Measurements from ENCODE around the gene LAIR2. TPM values are rescaled to one million over a fixed set of nuclear protein-coding genes. Genes with fewer than 3 reads are reported as not detected.
A peak's percentile ranks its signal among the peaks of the same experiment; 100 is the strongest.
"Not testable (repeated sequence)": the region's sequence is repeated elsewhere in the genome, so short reads cannot be mapped to it uniquely, and the experiment has no call there.

The LAIR2 gene
- total RNA-seq, 1 donor from 2014 or later, result not detected

DNA sequence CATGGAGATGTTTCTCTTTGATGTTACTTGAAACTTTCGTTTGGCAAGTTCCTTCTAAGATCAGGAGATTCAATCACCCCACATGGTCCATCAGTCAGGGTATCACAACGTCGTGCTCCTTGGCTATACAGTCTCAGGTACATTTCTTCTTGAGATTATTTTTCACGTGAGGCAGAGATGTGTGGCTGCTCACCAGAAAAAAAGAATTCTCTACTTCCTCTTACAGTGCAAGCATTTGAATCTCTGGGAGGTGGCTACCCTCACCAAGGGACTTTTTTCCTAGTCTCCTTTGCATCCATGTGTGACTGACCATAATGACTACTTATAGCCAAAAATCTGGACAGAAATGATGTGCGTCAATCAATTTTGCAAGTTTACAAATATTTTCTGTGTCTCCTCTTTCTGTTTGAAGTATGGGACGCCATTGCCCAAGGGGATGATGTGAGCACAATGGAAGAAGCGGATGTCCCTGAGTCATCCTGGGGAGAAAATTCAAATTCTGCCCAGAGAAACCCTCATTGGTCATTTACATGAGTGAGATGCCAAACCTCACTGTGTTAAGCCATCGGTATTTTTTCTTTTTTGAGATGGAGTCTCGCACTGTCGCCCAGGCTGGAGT, 8.6 kb upstream of the LAIR2 start:
- DNase-seq, result no peak

DNA sequence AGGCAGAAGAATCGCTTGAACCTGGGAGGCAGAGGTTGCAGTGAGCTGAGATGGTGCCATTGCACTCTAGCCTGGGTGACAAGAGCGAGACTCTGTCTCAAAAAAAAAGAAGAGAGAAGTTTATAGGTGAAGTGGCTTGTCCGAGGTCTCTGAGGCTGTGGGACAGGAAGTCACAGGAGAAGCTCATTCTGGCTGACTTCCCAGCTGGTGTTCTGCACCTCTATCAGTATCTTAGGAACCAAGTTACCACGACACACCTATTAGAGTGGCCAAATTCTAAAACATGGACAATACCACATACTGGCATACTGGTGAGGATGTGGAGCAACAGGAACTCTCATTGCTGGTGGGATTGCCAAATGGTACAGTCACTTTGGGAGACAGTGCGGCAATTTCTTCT, 7.3 kb upstream of the LAIR2 start:
- DNase-seq, result not testable (repeated sequence)

DNA sequence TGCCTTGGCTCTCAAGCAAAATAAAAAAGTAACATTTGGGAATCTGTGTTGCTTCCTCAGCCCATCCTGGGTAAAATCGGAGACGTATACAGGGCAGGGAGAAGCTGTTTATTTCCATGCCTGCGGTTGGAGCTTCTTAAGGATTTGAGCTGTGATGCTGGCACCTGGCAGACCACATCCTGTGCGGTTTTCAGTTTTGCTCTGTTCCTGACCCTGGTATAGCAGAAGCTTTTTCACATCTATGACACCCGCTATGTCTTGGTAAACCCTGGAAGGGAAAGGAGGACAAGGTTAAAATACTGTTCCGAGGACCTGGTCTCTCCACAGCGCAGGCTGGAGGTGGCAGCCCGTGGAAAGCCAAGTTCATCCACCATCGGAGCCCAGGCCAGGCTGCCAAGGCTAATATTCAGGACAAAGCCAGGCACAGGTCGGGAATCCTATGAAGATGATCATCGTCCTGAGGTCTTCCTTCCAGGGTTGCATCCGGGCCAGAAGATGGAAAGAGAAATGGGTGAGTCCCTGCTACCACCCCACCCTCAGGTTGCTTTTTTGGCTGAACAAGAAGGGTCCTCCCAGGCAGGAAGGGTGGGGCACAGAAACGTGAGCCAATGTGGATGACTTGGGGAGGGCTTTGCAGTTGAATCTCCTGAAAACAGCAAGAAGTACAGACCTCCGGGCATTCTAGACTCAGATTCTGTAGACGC, 4.7 kb upstream of the LAIR2 start:
- not testable (repeated sequence) for DNase-seq

DNA sequence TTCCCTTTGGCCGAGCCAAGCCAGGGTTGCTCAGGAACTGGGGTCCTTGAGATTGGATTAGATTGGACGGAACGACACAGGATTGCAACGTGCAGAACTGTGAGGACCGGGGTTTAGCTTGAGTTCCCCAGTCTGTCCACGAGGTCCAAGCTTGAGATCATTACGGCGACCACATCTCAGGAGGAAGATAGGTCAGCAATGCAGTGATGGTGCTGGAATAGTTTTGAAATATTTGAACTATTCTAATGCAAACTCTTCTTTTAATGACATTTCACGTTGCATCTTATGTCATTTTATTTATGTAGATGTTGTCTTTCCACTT, 4.2 kb upstream of the LAIR2 start:
- DNase-seq, result not testable (repeated sequence)

DNA sequence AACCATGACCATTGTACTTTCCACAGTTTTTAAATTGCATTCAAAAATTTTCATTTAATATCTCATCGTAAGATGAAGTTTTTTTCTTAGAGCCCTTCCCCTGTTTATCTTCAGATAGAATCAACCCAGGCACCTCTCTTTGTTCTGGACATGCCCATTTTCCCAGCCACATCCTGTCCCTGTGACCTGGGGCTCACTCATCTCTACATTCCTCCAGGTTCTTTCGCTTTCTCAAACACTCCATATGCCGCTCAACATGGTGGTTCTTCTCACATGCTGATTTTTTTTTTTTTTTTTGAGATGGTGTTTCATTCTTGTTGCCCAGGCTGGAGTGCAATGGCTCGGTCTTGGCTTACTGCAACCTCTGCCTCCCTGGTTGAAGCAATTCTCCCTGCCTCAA, 2.9 kb downstream of the LAIR2 start:
- DNase-seq, result not testable (repeated sequence)

DNA sequence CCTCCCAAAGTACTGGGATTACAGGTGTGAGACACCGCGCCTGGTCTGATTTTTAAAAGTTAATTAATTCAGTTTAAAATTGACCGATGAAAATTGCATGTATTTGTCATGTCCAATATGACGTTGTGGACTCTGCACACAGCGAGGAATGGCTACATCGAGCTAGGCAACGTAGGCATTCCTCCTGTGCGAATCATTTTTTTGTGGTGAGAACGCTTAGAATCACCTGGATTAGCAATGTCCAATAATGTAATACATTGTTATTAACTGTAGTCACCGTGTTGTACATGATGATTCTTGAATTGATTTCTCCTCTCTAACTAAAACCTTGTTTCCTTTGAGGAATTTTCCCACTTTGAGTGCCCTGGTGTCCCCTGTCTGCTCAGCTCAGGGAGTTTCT, 3.4 kb downstream of the LAIR2 start:
- DNase-seq, result no peak

DNA sequence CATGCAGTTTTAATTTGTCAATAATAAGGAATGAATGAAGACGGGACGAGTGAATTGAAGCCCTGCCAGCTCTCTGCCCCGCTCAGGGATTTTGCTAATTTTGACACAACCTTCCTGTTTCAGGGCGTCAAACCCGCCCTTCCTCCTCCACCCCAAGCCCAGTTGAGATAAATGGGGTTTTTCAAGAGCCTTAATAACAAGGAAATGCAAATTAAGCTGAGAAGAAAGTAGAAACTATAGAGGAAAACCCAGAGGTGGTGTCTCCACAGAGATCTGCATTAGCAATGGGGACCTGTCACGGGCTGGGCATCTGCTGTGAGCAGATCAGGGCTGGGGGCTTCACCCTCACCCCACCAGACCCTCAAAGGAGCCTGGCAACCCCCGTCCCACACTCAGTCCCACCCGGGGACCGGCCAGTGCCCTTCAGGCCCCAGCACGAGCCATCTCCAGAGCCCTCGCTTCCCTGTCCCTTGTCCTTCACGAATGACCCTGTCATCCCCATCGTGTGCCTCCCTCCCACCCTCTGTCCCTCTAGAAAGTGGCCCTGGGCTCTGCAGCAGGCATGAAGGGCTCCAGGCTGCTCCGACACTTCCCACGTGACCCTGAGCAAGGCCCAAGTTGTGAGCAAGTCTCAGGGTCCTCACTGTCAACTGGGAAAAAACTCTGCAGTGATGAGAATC, 4.5 kb downstream of the LAIR2 start:
- not testable (repeated sequence) for DNase-seq

DNA sequence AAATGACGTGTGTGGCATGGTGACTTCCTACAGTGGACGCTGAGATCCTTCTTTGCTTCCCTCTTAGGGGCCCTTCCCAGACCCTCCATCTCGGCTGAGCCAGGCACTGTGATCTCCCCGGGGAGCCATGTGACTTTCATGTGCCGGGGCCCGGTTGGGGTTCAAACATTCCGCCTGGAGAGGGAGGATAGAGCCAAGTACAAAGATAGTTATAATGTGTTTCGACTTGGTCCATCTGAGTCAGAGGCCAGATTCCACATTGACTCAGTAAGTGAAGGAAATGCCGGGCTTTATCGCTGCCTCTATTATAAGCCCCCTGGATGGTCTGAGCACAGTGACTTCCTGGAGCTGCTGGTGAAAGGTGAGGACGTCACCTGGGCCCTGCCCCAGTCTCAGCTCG, 5.2 kb downstream of the LAIR2 start:
- no peak for DNase-seq

DNA sequence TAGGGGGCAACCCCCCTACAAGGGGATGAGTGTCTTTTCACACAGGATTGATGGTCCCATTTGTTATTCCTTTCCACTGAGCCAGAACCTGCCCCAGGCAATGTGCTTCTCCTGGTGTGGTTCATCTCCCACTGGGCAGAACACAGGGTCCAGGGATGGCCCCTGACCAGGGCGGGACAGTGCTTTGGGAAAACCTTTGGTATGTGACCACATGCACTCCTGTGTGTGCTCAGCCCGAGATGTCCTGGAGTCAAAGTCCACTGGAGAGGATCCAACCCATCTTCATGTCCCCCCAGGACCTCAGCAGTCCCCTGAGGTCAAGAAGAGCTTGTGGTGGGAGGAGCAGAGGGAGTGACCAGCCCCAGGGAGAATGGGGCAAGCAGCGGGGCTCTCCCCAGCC, 5.9 kb downstream of the LAIR2 start:
- DNase-seq, result not testable (repeated sequence)

DNA sequence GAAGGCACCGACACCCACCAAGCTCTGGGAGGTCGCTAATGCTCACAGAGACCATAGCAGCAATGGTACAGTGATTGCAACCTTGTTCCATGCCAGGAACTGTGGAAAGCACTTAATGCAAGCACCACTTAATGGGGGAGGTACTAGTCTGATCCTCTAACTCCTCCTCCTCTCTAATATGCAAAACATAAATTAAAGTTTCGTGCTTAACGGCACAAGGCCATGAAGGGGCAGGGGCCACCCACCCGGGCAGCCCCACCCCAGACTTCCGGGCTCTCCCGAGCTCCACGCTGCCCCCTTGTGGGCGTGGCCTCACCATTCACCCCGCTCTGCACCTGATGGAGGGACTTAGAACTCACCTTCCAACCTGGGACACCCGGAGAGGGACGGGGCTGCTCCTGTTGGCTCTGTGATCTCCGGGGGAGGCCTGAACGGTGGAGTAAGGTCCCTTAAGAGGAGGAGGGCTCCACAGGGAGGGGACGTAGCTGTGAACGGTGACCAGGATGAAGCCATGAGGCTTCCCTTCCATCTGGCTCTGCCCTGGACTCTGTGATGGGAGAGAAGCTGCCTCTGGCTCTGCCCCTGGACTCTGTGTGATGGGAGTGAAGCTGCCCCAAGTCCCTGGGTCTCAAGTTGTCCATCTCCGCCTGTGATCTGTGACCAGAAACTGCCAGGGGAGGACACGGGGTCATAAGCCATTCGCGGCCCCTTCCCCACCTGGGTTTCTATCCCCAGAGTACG, 6.7 kb downstream of the LAIR2 start:
- not testable (repeated sequence) for DNase-seq

DNA sequence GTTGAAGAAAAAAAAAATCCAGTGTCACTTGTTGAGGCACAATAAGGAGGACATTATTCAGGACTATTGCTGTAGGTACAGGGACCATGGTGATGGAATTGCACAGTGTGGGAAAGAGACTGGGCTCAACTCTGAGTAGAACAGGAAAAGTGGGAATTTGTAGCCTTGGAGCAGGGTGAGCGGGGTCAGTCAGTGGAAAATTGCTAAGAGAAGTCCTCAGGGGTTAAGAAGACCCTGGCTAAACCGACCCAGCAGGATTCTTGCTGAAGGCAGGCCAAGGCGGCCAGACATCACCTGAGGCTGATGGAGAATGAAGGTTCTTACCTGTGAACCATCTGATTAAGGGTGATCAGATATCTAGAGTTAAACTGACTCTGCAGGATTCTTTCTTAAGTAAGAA, 12.5 kb downstream of the LAIR2 start:
- no peak for DNase-seq

DNA sequence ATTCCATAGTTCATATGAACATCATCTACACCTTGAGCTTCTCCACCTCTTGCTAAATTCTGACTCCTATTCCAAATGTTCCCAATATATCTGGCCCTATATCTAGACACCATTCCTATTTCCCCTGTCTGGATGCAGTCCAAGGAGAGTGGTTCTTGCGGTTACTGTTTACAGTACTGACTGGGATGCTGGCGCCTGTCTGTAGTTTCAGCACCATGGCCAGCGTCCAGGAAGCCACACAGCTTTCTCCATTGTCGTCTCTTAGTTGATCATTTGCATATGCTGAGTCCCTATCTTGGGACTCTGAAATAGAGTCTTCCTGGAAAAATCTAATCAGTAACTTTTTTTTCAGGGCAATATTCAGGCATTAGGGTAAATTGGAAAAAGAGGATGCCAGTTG, 14.9 kb downstream of the LAIR2 start:
- peak; percentile 79 for DNase-seq

DNA sequence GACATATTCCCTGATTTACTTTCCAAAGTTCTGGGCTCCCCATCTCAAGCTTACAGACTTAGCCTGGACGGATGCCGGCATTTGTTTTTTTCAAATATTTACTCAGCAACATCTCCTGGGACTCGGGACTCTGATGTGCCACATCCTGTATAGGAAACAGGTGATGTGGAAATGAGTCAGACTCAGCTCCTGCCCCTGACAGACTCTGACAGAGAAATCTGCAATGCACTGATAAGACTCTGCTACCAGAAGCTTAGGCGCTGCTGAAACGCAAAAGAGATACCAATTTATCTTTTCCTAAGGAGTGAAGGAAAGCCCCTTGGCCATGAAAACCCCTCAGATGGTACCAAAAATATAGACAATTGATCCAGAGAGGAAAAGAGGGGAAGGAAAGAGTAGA, 16.2 kb downstream of the LAIR2 start:
- DNase-seq, result no peak

DNA sequence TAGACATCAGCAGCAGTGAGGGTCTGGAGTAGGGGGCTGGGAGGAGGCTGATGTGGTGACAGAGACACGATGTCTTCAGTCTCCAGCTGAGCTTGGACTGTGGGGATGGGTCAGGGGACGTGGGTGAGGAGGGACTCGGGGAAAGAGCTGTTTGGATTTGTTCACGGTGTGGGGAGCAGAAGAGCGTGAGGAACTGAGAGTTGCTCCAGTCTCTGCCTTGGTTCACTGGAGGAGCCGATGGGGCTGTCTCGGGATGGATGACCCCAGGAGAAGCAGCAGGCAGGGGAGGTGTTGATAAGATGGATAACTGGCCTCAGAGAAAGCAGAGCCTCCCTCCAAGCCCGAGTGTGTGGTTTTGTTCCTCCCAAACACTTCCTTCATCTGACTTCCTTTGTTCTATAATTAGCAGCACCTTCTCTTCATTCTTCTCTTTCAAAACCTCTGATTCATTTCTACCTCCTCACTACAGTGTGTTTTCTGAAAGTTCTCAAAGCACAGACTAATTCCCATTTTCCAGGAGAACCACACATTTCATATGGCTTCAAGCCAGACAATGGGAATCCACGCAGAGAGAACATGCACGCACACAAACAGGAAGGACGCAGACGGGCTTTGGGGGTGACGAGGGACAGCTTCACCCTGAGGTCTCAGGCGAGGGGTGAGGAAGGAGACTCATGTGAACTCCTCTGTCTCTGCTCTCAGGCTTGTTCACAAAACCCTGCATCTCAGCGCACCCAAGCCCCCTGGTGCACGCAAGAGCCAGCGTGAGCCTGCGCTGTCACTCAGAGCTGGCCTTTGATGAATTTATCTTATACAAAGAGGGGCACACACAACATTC, 18.6 kb downstream of the LAIR2 start:
- no peak for DNase-seq

DNA sequence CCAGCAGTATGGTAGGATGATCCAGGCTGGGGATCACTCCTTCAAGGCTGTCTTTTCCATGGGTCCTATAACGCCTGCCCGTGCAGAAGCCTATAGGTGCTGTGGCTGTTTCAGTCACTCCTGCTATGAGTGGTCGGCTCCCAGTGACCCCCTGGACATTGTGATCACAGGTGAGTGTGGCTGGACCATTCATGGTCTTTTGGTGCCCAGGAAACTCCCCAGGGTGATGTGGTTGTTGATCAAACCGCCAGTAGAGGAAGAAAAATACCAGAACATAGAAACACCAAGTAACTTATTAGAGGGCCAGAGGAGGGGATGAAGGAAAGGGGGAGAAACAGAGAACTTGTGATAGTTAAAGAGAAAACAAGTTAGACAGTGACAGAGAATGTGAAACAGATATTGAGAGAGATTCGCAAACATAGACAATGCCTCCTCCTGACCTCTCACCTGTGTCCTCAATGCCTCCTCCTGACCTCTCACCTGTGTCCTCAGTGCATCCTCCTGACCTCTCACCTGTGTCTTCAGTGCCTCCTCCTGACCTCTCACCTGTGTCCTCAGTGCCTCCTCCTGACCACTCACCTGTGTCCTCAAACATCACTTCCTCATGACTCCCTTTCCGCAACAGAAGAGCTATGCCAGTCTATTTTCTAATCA, 19.4 kb downstream of the LAIR2 start:
- no peak for DNase-seq

DNA sequence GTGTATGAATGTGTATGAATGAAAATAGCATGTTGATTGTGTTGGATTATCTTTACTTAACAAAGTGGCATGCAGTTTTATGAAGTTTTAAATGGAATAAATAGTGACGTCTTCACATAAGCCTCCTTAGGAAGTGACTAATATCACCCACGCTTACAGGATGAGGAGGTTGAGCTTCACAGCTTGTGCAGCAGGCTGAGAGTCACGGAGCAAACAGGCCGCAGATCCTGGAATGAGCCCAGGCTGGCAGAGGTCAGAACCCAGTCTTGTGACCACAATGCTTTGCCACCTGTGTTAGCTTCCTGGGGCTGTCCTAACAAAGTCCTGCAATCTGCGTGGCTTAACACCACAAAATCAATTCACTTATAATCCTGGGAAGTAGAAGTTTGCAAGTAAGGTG, 20.8 kb downstream of the LAIR2 start:
- DNase-seq, result no peak

DNA sequence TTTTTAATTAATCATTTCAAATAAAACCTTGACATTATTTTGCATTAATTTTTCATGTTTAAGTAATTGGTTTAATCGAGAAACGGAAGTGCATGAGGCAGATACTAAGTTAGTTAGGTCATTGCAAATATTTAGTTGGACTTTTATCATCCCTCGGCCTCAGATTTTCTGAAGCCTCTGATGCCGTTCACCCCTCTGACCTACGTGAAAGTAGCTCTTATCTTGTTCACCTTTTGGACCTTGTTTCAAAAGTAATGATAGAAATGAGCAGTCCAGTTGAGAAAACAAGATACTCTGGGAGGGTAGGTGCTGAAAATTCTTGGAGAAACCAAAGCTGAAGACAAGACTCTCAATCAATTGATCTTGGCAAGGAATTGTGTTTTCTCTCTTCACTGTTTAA, 23.0 kb downstream of the LAIR2 start:
- DNase-seq, result no peak

DNA sequence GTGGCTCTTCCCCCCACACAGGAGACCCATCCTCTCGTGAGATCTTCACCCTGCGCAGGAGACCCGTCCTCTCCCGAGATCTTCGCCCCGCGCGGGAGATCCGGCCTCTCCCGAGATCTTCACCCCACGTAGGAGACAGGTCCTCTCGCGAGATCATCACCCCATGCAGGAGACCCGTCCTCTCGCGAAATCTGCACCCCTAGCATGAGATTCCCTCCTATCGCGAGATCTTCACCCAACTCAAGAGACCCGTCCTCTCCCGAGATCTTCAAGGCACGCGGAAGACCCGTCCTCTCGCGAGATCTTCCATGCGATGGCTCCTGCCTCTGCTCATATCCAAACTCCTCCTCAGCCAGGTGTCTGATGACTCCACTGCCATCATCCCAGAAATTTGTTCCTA, 24.3 kb downstream of the LAIR2 start:
- DNase-seq, result no peak

DNA sequence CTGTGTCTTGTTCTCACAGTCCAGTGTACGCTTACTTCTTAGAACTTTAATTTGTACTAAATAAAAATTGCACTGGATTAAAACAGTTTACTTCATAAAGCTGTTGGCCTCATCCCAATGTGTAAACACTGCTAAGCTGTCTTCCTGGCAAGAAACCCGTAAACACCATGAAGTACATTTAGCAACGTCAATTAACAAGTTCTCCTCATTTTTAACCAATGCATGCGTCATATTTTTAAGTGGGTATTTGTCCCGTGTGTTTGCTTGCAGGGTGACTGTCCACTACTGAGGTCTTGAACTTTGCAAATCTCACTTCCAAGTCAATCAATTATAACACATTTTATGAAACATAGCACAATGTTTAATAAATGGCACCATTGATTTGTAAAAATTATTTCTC, 28.2 kb downstream of the LAIR2 start:
- DNase-seq, result no peak

DNA sequence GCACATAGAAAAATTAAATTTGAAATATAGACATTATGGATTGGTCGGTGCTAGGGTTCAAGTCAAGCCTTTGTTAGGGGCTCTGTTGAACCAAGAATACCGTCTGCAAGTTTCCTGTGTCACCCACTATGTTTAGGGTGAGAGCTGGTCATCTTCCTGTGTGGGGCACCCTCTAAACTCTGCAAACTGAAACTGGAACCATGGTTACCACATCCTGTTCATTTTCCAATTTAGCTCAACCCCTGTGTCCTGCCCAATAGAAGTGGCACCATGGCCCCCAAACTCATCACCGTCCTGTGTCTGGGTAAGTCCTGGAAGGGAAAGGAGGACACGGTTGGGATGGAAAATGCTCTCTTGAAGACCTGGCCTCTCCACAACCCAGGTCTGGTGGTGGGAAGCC, 29.9 kb downstream of the LAIR2 start:
- no peak for DNase-seq

DNA sequence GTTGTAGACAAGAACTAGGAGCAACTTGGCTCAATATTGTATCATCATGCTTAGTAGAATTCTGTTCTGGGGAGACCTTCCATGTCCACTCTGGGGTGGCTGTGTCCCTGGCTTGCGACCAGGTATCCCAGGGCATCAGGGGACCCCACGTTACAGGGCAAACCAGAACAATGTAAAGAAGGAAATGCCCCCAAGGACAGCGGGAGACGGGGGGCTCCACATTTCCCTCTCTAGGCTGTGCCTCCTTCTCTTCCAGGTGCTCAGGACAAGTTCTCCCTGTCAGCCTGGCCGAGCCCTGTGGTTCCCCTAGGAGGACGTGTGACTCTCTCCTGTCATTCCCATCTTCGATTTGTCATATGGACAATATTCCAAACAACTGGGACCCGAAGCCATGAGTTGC, 30.8 kb downstream of the LAIR2 start:
- no peak for DNase-seq

DNA sequence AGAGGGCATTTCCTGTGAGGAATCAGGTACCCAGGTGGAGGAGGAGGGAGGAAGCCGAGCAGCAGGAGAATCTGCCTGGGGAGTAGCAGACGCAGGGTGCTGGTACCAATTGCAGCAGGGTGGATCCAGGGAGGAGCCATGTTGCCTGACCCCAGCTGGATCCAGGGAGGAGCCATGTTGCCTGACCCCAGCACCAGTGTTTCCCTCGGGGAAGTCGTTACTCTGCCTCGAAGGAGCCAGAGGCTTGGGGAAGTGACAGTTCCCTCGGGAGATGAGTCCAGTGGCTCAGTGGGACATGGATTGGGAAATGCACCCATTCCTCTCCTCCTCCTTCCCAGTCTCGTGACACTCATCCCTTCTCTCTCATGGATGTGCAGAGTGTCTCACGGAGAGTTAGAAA, 31.5 kb downstream of the LAIR2 start:
- DNase-seq, result no peak
